ENCODE results near the gene WNK1.
"Not testable (repeated sequence)": the region's sequence is repeated elsewhere in the genome, so short reads cannot be mapped to it uniquely, and the experiment has no call there.

Gene WNK1

GRCh38 chr12:779745-780734 is 27.7 kb downstream of the WNK1 start:
- peak; percentile 21 for DNase-seq

- DNase-seq: no peak
Measured at GRCh38 chr12:780750-781379, 28.5 kb downstream of the WNK1 start.

GRCh38 chr12:785706-786105 is 33.3 kb downstream of the WNK1 start:
- DNase-seq: no peak

- DNase-seq: no peak
Measured at GRCh38 chr12:788288-788687, 35.9 kb downstream of the WNK1 start.

- DNase-seq: not testable (repeated sequence)
Measured at GRCh38 chr12:788762-789161, 36.4 kb downstream of the WNK1 start.

- no peak for DNase-seq
Measured at GRCh38 chr12:789852-790563, 37.6 kb downstream of the WNK1 start.

- no peak for DNase-seq
Measured at GRCh38 chr12:790608-791007, 38.2 kb downstream of the WNK1 start.

GRCh38 chr12:793037-793436 is 40.7 kb downstream of the WNK1 start:
- DNase-seq: no peak

GRCh38 chr12:793711-794110 is 41.3 kb downstream of the WNK1 start:
- DNase-seq: no peak

- DNase-seq: no peak
Measured at GRCh38 chr12:795305-795704, 42.9 kb downstream of the WNK1 start.

- no peak for DNase-seq
Measured at GRCh38 chr12:800401-800800, 48.0 kb downstream of the WNK1 start.

- DNase-seq: no peak
Measured at GRCh38 chr12:802242-803120, 50.1 kb downstream of the WNK1 start.

- no peak for DNase-seq
Measured at GRCh38 chr12:805022-805632, 52.7 kb downstream of the WNK1 start.

- no peak for DNase-seq
Measured at GRCh38 chr12:806200-806791, 53.9 kb downstream of the WNK1 start.

- DNase-seq: no peak
Measured at GRCh38 chr12:807041-807735, 54.8 kb downstream of the WNK1 start.

- no peak for DNase-seq
Measured at GRCh38 chr12:810116-810515, 57.7 kb downstream of the WNK1 start.

- peak; percentile 32 for DNase-seq
Measured at GRCh38 chr12:810671-811415, 58.5 kb downstream of the WNK1 start.

- no peak for DNase-seq
Measured at GRCh38 chr12:812950-813349, 60.6 kb downstream of the WNK1 start.

- DNase-seq: peak; percentile 25
Measured at GRCh38 chr12:817456-817855, 65.1 kb downstream of the WNK1 start.

- DNase-seq: no peak
Measured at GRCh38 chr12:817941-818600, 65.7 kb downstream of the WNK1 start.
